GM13977 (cell line): ENCODE data around the gene OFD1.

Experiments
- DNase-seq: peaks from one replicate; pipeline ENCODE4 v3.0.0; 2012; ENCODE audit warnings: low spot score
- in situ Hi-C: fragments of 300-500 bp; cut with MboI; formaldehyde crosslinking; loops from one replicate; pipeline ENCODE4 v1.12.0; 2022; ENCODE audit warnings: low sequenced_read_pairs, low pct_unique_long_range_greater_than_20kb, mixed read lengths, inconsistent platforms; ENCODE audit not compliant: unreplicated experiment
- TF ChIP-seq, protein P1 (sequence below): IDR thresholded peaks from 2 replicates; pipeline ENCODE4 v1.5.1; 2012; ENCODE audit warnings: mild to moderate bottlenecking, control low read depth; ENCODE audit not compliant: insufficient read depth; ENCODE audit errors: extremely low read depth, missing control alignments

OFD1 gene

DNA sequence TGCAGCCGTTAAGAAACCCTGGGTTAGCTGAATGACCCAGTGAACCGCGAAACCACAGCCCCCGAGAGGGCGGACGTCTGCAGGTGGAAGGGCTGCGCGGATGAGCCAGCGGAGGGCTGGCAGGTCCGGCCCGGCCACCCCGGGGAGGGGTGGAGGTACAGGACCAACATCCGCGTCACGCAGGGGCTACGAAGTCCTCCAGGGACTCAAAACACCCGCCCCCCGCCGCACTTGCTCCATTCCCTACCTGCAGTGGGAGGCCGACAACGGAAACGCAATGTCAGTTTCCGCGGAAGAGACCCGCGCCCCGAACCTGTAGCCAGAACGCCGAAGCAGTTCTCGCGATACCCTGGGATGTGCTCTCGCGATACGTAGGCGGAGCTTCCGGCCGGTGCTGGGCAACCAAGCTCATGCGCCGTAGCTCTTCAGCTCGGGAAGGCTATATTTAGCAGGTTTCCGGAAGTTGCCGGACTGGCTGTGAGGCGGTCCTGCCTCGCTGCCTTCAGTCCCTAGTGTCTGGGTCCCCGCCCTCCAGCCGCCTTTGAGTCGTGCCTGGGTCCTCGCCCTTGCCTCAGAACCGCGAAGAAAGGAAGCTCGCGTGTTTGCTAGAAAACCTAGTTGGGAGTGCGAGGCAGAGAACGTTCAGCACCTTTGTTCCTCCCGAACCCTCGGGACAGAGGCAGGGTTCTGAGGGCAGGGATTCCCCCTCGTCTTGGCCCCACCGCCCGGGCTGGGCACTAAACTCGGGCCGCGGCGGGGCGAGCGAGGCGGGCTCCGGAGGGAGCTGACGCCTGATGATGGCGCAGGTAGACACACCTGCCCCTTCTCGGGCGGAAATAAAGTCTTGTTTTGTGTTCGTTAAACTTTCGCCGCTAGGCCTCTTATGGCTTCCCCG lies at the start of gene OFD1, which contains the start of gene TRAPPC2:
Gene OFD1 (plus strand): TSS at position 471 of the 895 bp plus-strand sequence. CDS start 324 bp downstream, at position 795.
Gene TRAPPC2 (minus strand): TSS at position 343 of the 895 bp plus-strand sequence. CDS start 14,657 bp downstream, outside the sequence.
- in situ Hi-C loops: no loop called here
- TF ChIP-seq, protein P1, sequence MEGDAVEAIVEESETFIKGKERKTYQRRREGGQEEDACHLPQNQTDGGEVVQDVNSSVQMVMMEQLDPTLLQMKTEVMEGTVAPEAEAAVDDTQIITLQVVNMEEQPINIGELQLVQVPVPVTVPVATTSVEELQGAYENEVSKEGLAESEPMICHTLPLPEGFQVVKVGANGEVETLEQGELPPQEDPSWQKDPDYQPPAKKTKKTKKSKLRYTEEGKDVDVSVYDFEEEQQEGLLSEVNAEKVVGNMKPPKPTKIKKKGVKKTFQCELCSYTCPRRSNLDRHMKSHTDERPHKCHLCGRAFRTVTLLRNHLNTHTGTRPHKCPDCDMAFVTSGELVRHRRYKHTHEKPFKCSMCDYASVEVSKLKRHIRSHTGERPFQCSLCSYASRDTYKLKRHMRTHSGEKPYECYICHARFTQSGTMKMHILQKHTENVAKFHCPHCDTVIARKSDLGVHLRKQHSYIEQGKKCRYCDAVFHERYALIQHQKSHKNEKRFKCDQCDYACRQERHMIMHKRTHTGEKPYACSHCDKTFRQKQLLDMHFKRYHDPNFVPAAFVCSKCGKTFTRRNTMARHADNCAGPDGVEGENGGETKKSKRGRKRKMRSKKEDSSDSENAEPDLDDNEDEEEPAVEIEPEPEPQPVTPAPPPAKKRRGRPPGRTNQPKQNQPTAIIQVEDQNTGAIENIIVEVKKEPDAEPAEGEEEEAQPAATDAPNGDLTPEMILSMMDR: peak; percentile 9
- peak; percentile 92 for DNase-seq

- TF ChIP-seq, protein P1: no peak
- DNase-seq: no peak
- in situ Hi-C loops: loop anchor here (25.0 kb wide), 2 partner anchors 98 to 698 kb away; partner anchors contain the start of gene TMSB4X
These were observed 49.3 kb upstream of the OFD1 start for GRCh38 chrX:13685126-13685763.

GRCh38 chrX:13687203-13687602 lies 47.3 kb upstream of the OFD1 start:
- TF ChIP-seq, protein P1: no peak
- in situ Hi-C loops: loop anchor here (25.0 kb wide), 2 partner anchors 100 to 700 kb away; partner anchors contain the start of gene TMSB4X

DNA sequence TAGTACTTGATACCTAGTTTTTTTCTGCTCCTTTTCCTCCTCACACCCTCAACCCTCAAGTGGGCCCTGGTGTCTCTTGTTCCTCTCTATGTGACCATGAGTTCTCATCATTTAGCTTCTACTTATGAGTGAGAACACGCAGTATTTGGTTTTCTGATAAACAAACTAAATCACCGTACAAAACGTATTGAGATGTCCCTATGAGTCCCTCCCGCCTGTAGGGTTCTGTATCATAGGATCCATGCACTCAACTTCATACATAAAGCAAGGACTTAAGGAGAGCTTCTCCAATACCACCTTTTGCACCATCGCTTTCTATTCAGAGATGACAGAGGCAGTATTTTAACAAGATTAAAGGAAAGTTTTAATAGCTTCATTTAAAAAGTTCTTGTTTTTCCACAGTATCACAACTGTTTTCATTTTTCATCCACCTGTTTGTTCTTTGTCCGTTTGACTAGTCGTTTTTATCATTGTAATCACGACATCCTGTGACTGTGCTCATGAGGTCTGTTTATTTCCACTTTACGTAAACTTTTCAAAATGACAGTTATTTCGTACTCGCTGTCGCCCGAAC lies 46.1 kb upstream of the OFD1 start:
- DNase-seq: no peak
- TF ChIP-seq, protein P1: no peak
- in situ Hi-C loops: loop anchor here (25.0 kb wide), 2 partner anchors 101 to 701 kb away; partner anchors contain the start of gene TMSB4X

More at GRCh38 chrX:13687203-13687602, 47.3 kb upstream of the OFD1 start:
- no peak for DNase-seq

DNA sequence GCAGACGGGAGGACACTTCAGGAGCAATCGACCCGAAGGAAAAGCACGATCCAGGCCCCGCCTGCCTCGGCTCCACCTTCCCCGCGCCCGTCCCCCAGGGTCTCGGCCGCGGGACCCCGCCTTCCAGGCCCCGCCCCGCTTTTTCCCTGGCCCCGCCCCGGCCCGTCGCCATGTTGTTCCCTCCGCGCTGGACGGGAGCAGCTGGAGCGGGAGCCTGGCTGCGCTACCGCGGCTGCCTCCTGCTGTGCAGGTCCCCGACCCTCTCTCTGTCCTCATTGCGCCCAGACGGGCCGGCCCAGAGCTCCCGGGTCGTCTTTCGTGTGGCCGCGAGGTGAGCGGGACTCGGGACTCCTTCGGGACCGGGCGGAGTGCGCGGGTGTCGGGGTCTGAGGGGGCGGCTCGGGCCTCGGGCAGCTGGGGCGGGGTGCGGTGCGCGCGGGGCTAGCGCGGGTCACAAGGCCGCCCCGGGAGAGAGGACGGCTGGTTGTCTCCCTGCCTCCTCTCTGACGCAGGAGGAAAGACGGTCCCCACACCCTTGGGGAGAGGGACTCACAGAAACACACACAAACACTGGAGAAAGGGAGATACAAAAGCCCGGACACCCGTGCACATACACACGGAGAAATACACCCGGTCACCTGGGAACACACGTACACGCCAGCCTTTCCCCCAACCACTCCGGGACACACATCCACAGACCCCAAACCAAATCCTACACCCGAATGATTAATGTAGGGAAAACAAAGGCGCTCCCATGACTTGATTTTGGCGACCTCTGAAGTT lies 45.4 kb upstream of the OFD1 start, which contains the start of gene RAB9A:
Gene RAB9A (plus strand): TSS at position 171 of the 783 bp plus-strand sequence. CDS start 19,619 bp downstream, outside the sequence.
- TF ChIP-seq, protein P1: no peak
- in situ Hi-C loops: loop anchor here (25.0 kb wide), 2 partner anchors 102 to 702 kb away; partner anchors contain the start of gene TMSB4X
- peak; percentile 86 for DNase-seq
